Forelimb muscle (tissue), 1 donor: ENCODE measurements around the gene ANXA1. TPM values are rescaled to one million over a fixed set of nuclear protein-coding genes. Genes with fewer than 3 reads are reported as not detected.
"Not testable (repeated sequence)": the region's sequence is repeated elsewhere in the genome, so short reads cannot be mapped to it uniquely, and the experiment has no call there.

ENCODE experiments used
- DNase-seq: peaks from one replicate; pipeline ENCODE4 v3.0.0-alpha.2; 2013; ENCODE audit warnings: low read depth
- polyA plus RNA-seq: library from polyadenylated mRNA; unstranded; fragments of 120-200 nt; gene quantifications from one replicate; pipeline ENCODE4 v1.2.1, GENCODE V29; 2013; ENCODE audit not compliant: insufficient read length

The ANXA1 gene
- polyA plus RNA-seq, 1 donor = 79.7 TPM

- DNase-seq = no peak
These were observed 16.8 kb downstream of the ANXA1 start for GRCh38 chr9:73168298-73168934.

GRCh38 chr9:73170185-73170957, 18.7 kb downstream of the ANXA1 start:
- no peak for DNase-seq

GRCh38 chr9:73172901-73173215, 21.2 kb downstream of the ANXA1 start:
- DNase-seq = no peak

- no peak for DNase-seq
These were observed 22.1 kb downstream of the ANXA1 start for GRCh38 chr9:73173557-73174329.

GRCh38 chr9:73174330-73174980, 22.8 kb downstream of the ANXA1 start:
- DNase-seq = no peak

GRCh38 chr9:73176450-73176875, 24.8 kb downstream of the ANXA1 start:
- no peak for DNase-seq

- DNase-seq = no peak
These were observed 26.4 kb downstream of the ANXA1 start for GRCh38 chr9:73178044-73178443.

- DNase-seq = no peak
These were observed 27.9 kb downstream of the ANXA1 start for GRCh38 chr9:73179589-73179988.

- peak; percentile 83 for DNase-seq
These were observed 28.7 kb downstream of the ANXA1 start for GRCh38 chr9:73180403-73180802.

- no peak for DNase-seq
These were observed 31.3 kb downstream of the ANXA1 start for GRCh38 chr9:73182928-73183327.

- no peak for DNase-seq
These were observed 31.8 kb downstream of the ANXA1 start for GRCh38 chr9:73183428-73183827.

GRCh38 chr9:73183917-73184861, 32.5 kb downstream of the ANXA1 start:
- DNase-seq = peak; percentile 38

- DNase-seq = not testable (repeated sequence)
These were observed 39.4 kb downstream of the ANXA1 start for GRCh38 chr9:73191109-73191508.

- DNase-seq = no peak
These were observed 42.6 kb downstream of the ANXA1 start for GRCh38 chr9:73194284-73194683.

GRCh38 chr9:73199448-73199847, 47.8 kb downstream of the ANXA1 start:
- DNase-seq = no peak

- DNase-seq = no peak
These were observed 48.2 kb downstream of the ANXA1 start for GRCh38 chr9:73199886-73200285.

- DNase-seq = peak; percentile 28
These were observed 49.2 kb downstream of the ANXA1 start for GRCh38 chr9:73200694-73201452.

- no peak for DNase-seq
These were observed 51.3 kb downstream of the ANXA1 start for GRCh38 chr9:73202980-73203379.

GRCh38 chr9:73204936-73205335, 53.3 kb downstream of the ANXA1 start:
- DNase-seq = no peak

GRCh38 chr9:73206851-73207250, 55.2 kb downstream of the ANXA1 start:
- DNase-seq = no peak
